ENCODE results near the gene C6orf89. TPM values are rescaled to one million over a fixed set of nuclear protein-coding genes. Genes with fewer than 3 reads are reported as not detected.

C6orf89 gene
- total and polyA plus RNA-seq, 5 donors: 53.2 to 83.9 (median 75.3) TPM

DNA sequence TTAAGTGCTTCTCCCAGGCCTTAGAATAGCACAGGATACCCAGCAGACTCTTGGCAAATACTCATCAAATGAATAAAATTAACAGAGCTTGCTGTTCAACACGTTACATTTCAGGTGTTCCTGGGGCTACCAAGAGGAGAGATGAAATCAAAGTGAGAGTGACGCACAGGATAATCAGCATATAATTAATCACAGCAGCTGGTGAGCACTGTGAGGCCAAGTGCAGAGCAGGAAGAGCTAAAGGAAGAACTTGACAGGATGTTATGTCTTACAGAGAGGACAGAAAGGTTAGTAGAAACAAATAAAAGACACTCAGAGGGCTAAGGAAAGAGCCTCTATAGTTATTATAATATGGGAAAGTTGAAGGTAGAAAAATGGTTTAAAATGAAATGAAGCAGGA is 19.9 kb upstream of the C6orf89 start:
- no peak overlapping the region for H3K4me3 ChIP-seq (ENCODE audit: low read length)
- no peak for DNase-seq
- H3K27me3 ChIP-seq (ENCODE audit: control insufficient read depth, insufficient read depth): no peaks in the 10 kb centered on the region
- WGBS: 47% methylated on average over 2 of the region's 2 CpGs
- H3K27ac ChIP-seq (ENCODE audit: low read length): peak overlapping the region; percentile 74
- ATAC-seq: peak in 1 of 2 donors; percentile 35
- intact Hi-C loops (cut with DNase I): no loop called here
- peaks cover 18% of the 10 kb centered on the region for H3K4me1 ChIP-seq (ENCODE audit: control insufficient read depth, insufficient read depth, low read length)
- no peaks in the 10 kb centered on the region for H3K9me3 ChIP-seq (ENCODE audit: control insufficient read depth, low read length)

DNA sequence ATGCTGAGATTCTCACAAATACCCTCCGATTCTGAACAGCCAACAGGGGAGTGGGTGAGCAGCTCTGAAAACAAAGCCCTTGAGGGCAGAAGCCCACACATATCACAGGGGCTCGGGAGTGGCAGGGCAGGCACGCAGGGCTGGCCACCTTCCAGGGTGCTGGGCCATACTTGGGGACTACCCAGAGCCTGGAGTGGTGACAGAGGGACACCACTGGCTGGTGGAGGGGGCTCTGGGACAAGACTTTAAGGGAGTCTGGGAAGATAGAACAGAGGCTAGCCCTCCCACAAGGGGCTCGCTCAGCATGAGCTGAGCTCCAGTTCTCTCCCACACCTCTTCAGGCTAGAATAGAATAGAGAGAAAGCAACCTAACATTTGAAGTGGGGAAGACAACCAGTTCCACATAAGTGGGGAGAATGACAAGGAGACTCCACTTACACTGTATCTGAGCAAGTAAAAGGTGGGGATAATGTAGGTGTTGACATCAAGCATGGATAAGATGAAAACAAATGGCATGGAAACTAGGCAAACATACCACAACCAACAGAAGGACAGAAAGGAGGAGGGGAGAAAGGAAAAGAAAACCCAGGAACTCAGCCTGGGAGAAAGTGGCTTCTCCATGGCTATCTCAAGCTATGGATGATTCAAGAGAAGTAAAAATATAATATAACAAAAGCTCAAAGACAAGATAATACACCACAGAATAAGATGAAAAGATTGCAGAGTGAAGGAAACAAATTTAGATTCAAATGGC is 18.1 kb upstream of the C6orf89 start:
- Histone ChIP-seq H3K9me3 (ENCODE audit: control insufficient read depth, low read length) (no peaks in the 10 kb centered on the region), H3K4me3 (ENCODE audit: low read length) (no peak overlapping the region), H3K27ac (ENCODE audit: low read length) (peak overlapping the region; percentile 79), H3K4me1 (ENCODE audit: control insufficient read depth, insufficient read depth, low read length) (peaks cover 16% of the 10 kb centered on the region), H3K27me3 (ENCODE audit: control insufficient read depth, insufficient read depth) (no peaks in the 10 kb centered on the region)
- WGBS: 55% methylated on average over 4 of the region's 4 CpGs
- intact Hi-C loops (cut with DNase I): no loop called here
- ATAC-seq (peak; percentile 84 to 86), DNase-seq (peak; percentile 44 to 83 (median 77))

GRCh38 chr6:36871686-36872085 is 14.1 kb upstream of the C6orf89 start:
- Histone ChIP-seq H3K4me1 (ENCODE audit: control insufficient read depth, insufficient read depth, low read length) (no peaks in the 10 kb centered on the region), H3K27me3 (ENCODE audit: control insufficient read depth, insufficient read depth) (no peaks in the 10 kb centered on the region), H3K4me3 (ENCODE audit: low read length) (no peak overlapping the region), H3K27ac (ENCODE audit: low read length) (no peak overlapping the region), H3K9me3 (ENCODE audit: control insufficient read depth, low read length) (no peaks in the 10 kb centered on the region)
- WGBS: 70% methylated on average over 3 of the region's 3 CpGs
- DNase-seq: no peak
- no peak for ATAC-seq
- intact Hi-C loops (cut with DNase I): no loop called here

GRCh38 chr6:36873115-36873514 is 12.6 kb upstream of the C6orf89 start:
- Histone ChIP-seq H3K4me3 (ENCODE audit: low read length) (no peak overlapping the region), H3K27ac (ENCODE audit: low read length) (no peak overlapping the region), H3K4me1 (ENCODE audit: control insufficient read depth, insufficient read depth, low read length) (no peaks in the 10 kb centered on the region), H3K27me3 (ENCODE audit: control insufficient read depth, insufficient read depth) (no peaks in the 10 kb centered on the region), H3K9me3 (ENCODE audit: control insufficient read depth, low read length) (no peaks in the 10 kb centered on the region)
- DNase-seq (no peak), ATAC-seq (no peak)
- WGBS: 83% methylated on average over 1 of the region's 1 CpG
- intact Hi-C loops (cut with DNase I): no loop called here

GRCh38 chr6:36873612-36874442 is 11.9 kb upstream of the C6orf89 start:
- no peaks in the 10 kb centered on the region for H3K9me3 ChIP-seq (ENCODE audit: control insufficient read depth, low read length)
- peak overlapping the region; percentile 65 for H3K4me3 ChIP-seq (ENCODE audit: low read length)
- ATAC-seq: peak in 1 of 2 donors; percentile 6
- H3K27ac ChIP-seq (ENCODE audit: low read length): peak overlapping the region; percentile 97
- H3K27me3 ChIP-seq (ENCODE audit: control insufficient read depth, insufficient read depth): no peaks in the 10 kb centered on the region
- no peaks in the 10 kb centered on the region for H3K4me1 ChIP-seq (ENCODE audit: control insufficient read depth, insufficient read depth, low read length)
- DNase-seq: peak; percentile 34 to 71 (median 50)
- 13% methylated on average over 11 of the region's 11 CpGs for WGBS
- intact Hi-C loops (cut with DNase I): no loop called here

DNA sequence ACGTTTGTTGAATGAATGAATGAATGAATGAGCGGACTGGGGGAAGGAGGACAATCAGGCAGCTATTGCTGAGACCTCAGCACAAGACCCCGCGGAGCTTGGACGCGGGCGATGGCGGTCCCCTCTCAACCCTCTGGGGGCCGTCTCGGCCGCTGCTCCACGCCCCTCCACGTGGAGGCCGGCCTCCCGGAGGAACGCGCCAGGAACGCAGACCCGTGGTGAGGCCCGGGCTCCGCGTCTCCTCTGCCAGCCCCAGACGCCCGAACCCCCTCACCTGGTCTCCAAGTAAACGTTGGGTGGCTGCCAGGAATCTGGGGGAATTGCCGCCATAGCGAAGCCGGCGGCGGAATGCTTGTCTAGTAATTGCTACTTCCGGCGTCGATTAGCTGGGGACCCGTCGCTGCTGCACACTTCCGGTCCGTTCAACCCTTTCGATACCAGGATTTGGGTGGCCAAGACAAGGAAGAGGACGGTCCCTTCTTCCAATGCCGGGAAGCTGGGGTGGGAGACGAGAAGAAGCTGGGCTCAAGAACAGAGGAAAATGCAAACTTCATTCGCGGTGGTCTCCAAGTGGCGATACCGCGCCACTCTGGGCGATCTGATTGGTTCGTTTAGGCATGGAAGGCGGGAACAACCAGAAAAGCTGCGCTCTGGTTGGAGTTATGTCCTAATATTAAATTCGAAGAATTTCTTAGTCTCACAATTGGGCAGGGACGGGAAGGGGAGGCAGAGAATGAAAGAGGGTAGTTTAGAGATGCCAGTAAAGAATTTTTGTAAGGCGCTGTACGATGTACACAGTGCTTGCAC is 11.1 kb upstream of the C6orf89 start, which contains the start of gene PPIL1:
Gene PPIL1, minus strand, starts transcription at position 361 of the 807 bp plus-strand sequence. Its CDS starts 31 bp downstream, at position 330.
- peak within 1 kb of the TSS; percentile 65 for H3K4me3 ChIP-seq (ENCODE audit: low read length)
- H3K27me3 ChIP-seq (ENCODE audit: control insufficient read depth, insufficient read depth): no peaks in the 10 kb centered on the region
- DNase-seq (peak; percentile 86 to 93 (median 92)), ATAC-seq (peak; percentile 92)
- H3K9me3 ChIP-seq (ENCODE audit: control insufficient read depth, low read length): no peaks in the 10 kb centered on the region
- under 1% methylated on average over 54 of the region's 54 CpGs for WGBS
- H3K27ac ChIP-seq (ENCODE audit: low read length): peak within 1 kb of the TSS; percentile 97
- no peaks in the 10 kb centered on the region for H3K4me1 ChIP-seq (ENCODE audit: control insufficient read depth, insufficient read depth, low read length)
- intact Hi-C loops (cut with DNase I): no loop called here

DNA sequence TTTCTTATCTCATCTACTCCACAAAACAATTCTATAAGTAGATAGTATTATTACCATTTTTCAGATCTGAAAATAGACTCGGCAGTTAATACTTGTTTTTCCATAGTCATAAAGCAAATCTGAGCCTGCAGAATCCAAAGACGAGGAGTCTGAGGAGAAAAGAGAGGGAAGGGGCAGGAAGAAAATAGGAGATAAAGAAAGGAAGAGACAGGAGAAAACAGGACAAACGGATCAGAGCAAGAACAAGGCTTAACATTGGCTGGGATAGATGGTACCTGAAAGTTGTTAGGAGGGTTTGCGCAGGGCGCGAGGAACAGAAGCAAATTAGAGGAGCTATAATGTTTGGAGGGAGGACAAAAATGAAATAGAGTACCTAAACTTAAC is 10.5 kb upstream of the C6orf89 start:
- DNase-seq (no peak), ATAC-seq (no peak)
- H3K9me3 ChIP-seq (ENCODE audit: control insufficient read depth, low read length): no peaks in the 10 kb centered on the region
- H3K4me3 ChIP-seq (ENCODE audit: low read length): peak overlapping the region; percentile 65
- no peaks in the 10 kb centered on the region for H3K4me1 ChIP-seq (ENCODE audit: control insufficient read depth, insufficient read depth, low read length)
- H3K27me3 ChIP-seq (ENCODE audit: control insufficient read depth, insufficient read depth): no peaks in the 10 kb centered on the region
- WGBS: 33% methylated on average over 6 of the region's 6 CpGs
- H3K27ac ChIP-seq (ENCODE audit: low read length): peak overlapping the region; percentile 15
- intact Hi-C loops (cut with DNase I): no loop called here

DNA sequence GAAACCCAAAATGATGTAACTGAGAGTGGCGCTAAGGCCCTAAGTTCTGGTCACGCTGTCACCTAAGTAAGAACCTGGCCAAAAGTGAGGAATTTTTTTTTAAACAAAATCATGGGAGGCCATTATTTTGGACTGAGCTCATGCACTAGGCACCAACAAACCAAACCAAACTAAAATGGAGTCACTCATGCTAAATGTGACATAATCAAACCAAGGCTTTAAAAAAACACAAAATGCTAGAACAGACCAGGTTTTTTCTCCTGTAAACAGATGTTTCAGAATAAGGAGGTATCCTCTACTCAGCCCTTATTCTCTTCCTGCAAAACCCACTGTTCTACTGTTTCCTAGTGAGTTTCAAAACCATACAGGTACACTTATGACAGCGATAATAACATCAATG is 1.1 kb upstream of the C6orf89 start:
- Histone ChIP-seq H3K27me3 (ENCODE audit: control insufficient read depth, insufficient read depth) (no peaks in the 10 kb centered on the region), H3K27ac (ENCODE audit: low read length) (no peak overlapping the region), H3K4me1 (ENCODE audit: control insufficient read depth, insufficient read depth, low read length) (no peaks in the 10 kb centered on the region), H3K9me3 (ENCODE audit: control insufficient read depth, low read length) (no peaks in the 10 kb centered on the region), H3K4me3 (ENCODE audit: low read length) (no peak overlapping the region)
- DNase-seq (no peak), ATAC-seq (no peak)
- 97% methylated on average over 3 of the region's 3 CpGs for WGBS
- intact Hi-C loops (cut with DNase I): loop anchor here in 3 of 4 donors (5.0 kb wide), 2 partner anchors 93 to 98 kb away; no protein-coding TSS in a partner anchor

GRCh38 chr6:36886950-36887618 is 1.3 kb downstream of the C6orf89 start:
- DNase-seq: no peak
- no peaks in the 10 kb centered on the region for H3K4me1 ChIP-seq (ENCODE audit: control insufficient read depth, insufficient read depth, low read length)
- ATAC-seq: no peak
- no peak overlapping the region for H3K27ac ChIP-seq (ENCODE audit: low read length)
- 72% methylated on average over 10 of the region's 10 CpGs for WGBS
- no peaks in the 10 kb centered on the region for H3K9me3 ChIP-seq (ENCODE audit: control insufficient read depth, low read length)
- peak overlapping the region; percentile 93 for H3K4me3 ChIP-seq (ENCODE audit: low read length)
- no peaks in the 10 kb centered on the region for H3K27me3 ChIP-seq (ENCODE audit: control insufficient read depth, insufficient read depth)
- intact Hi-C loops (cut with DNase I): loop anchor here in 3 of 4 donors (5.0 kb wide), 2 partner anchors 90 to 95 kb away; no protein-coding TSS in a partner anchor

- intact Hi-C loops (cut with DNase I): loop anchor here in 3 of 4 donors (5.0 kb wide), 2 partner anchors 89 to 94 kb away; no protein-coding TSS in a partner anchor
Observed at GRCh38 chr6:36888115-36888643, 2.4 kb downstream of the C6orf89 start.

More at GRCh38 chr6:36888115-36888643, 2.4 kb downstream of the C6orf89 start:
- 92% methylated on average over 7 of the region's 7 CpGs for WGBS
- Histone ChIP-seq H3K4me1 (ENCODE audit: control insufficient read depth, insufficient read depth, low read length) (no peaks in the 10 kb centered on the region), H3K27ac (ENCODE audit: low read length) (no peak overlapping the region), H3K27me3 (ENCODE audit: control insufficient read depth, insufficient read depth) (no peaks in the 10 kb centered on the region), H3K9me3 (ENCODE audit: control insufficient read depth, low read length) (no peaks in the 10 kb centered on the region), H3K4me3 (ENCODE audit: low read length) (no peak overlapping the region)
- DNase-seq (no peak), ATAC-seq (no peak)

Measured in right cardiac atrium (tissue), 5 donors.